ENCODE results near the gene ITGA8. TPM values are rescaled to one million over a fixed set of nuclear protein-coding genes. Genes with fewer than 3 reads are reported as not detected.

The ITGA8 gene
- total RNA-seq, 2 experiments from 2014 or later = not detected

DNA sequence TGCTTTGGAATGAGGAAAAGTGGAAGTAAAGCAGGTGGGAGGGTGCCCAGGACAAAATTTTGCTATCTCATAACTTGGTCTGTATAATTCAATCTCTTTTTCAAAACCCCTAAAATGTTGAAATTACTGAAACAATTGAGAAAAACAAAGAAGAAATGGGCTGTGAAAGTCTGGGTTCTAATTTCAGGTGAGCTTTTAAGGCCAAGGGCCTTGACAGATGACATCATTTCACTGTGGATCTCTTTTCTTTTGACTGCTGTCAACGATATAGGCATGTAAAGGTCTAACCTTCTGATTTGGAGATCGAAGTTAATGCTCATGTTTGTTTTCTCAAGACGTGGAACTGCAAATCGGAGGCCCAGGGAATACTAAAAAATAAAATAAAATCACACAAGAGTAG lies 127.8 kb downstream of the ITGA8 start:
- no peak overlapping the region for H3K27ac ChIP-seq (ENCODE audit: low read depth in 1 of 2, low read length in 2 of 2)
- intact Hi-C loops (cut with DNase I, micrococcal nuclease) = no loop called here
- peaks cover 9% of the 10 kb centered on the region for H3K27me3 Mint-ChIP-seq
- TF ChIP-seq, protein P1, sequence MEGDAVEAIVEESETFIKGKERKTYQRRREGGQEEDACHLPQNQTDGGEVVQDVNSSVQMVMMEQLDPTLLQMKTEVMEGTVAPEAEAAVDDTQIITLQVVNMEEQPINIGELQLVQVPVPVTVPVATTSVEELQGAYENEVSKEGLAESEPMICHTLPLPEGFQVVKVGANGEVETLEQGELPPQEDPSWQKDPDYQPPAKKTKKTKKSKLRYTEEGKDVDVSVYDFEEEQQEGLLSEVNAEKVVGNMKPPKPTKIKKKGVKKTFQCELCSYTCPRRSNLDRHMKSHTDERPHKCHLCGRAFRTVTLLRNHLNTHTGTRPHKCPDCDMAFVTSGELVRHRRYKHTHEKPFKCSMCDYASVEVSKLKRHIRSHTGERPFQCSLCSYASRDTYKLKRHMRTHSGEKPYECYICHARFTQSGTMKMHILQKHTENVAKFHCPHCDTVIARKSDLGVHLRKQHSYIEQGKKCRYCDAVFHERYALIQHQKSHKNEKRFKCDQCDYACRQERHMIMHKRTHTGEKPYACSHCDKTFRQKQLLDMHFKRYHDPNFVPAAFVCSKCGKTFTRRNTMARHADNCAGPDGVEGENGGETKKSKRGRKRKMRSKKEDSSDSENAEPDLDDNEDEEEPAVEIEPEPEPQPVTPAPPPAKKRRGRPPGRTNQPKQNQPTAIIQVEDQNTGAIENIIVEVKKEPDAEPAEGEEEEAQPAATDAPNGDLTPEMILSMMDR (IDR thresholded peaks at IDR 0.05) = no peak
- H3K27ac Mint-ChIP-seq = no peak overlapping the region
- no peaks in the 10 kb centered on the region for H3K9me3 Mint-ChIP-seq
- ATAC-seq (ENCODE audit: poor library complexity) = no peak
- no peak overlapping the region for H3K4me3 ChIP-seq (ENCODE audit: low read length)
- no peaks in the 10 kb centered on the region for H3K4me1 Mint-ChIP-seq (ENCODE audit: low read depth)
- no peaks in the 10 kb centered on the region for H3K27me3 ChIP-seq (ENCODE audit: control insufficient read depth in 1 of 2, insufficient read depth in 2 of 2, low read length in 2 of 2)
- DNase-seq = no peak
- ChIA-PET CTCF (no interaction called here), POLR2A (no interaction called here)
- H3K4me3 Mint-ChIP-seq = no peak overlapping the region
- H3K36me3 ChIP-seq (ENCODE audit: insufficient read depth, low read length) = no peaks in the 10 kb centered on the region
- no peaks in the 10 kb centered on the region for H3K9me3 ChIP-seq (ENCODE audit: control insufficient read depth in 1 of 2, insufficient read depth in 1 of 2, low read length in 2 of 2)
- no peaks in the 10 kb centered on the region for H3K36me3 Mint-ChIP-seq (ENCODE audit: low read depth)
- no peaks in the 10 kb centered on the region for H3K4me1 ChIP-seq (ENCODE audit: insufficient read depth, low read length)

GRCh38 chr10:15591431-15591830 lies 128.3 kb downstream of the ITGA8 start:
- Histone ChIP-seq H3K36me3 (ENCODE audit: insufficient read depth, low read length) (no peaks in the 10 kb centered on the region), H3K4me1 (ENCODE audit: insufficient read depth, low read length) (no peaks in the 10 kb centered on the region), H3K9me3 (ENCODE audit: control insufficient read depth in 1 of 2, insufficient read depth in 1 of 2, low read length in 2 of 2) (no peaks in the 10 kb centered on the region), H3K27me3 (ENCODE audit: control insufficient read depth in 1 of 2, insufficient read depth in 2 of 2, low read length in 2 of 2) (no peaks in the 10 kb centered on the region), H3K4me3 (ENCODE audit: low read length) (no peak overlapping the region), H3K27ac (ENCODE audit: low read depth in 1 of 2, low read length in 2 of 2) (no peak overlapping the region)
- TF ChIP-seq, protein P1 (IDR thresholded peaks at IDR 0.05) = no peak
- H3K27ac Mint-ChIP-seq = no peak overlapping the region
- POLR2A ChIA-PET = no interaction called here
- no peaks in the 10 kb centered on the region for H3K36me3 Mint-ChIP-seq (ENCODE audit: low read depth)
- no peak for ATAC-seq (ENCODE audit: poor library complexity)
- H3K27me3 Mint-ChIP-seq = peaks cover 8% of the 10 kb centered on the region
- no peaks in the 10 kb centered on the region for H3K4me1 Mint-ChIP-seq (ENCODE audit: low read depth)
- H3K9me3 Mint-ChIP-seq = no peaks in the 10 kb centered on the region
- DNase-seq = no peak
- intact Hi-C loops (cut with DNase I, micrococcal nuclease) = no loop called here
- CTCF ChIA-PET = no interaction called here
- no peak overlapping the region for H3K4me3 Mint-ChIP-seq

GRCh38 chr10:15588635-15589508 lies 130.8 kb downstream of the ITGA8 start:
- intact Hi-C loops (cut with DNase I, micrococcal nuclease) = no loop called here
- no peaks in the 10 kb centered on the region for H3K36me3 ChIP-seq (ENCODE audit: insufficient read depth, low read length)
- no peak overlapping the region for H3K4me3 ChIP-seq (ENCODE audit: low read length)
- H3K4me3 Mint-ChIP-seq = no peak overlapping the region
- ChIA-PET POLR2A (no interaction called here), CTCF (no interaction called here)
- H3K27me3 ChIP-seq (ENCODE audit: control insufficient read depth in 1 of 2, insufficient read depth in 2 of 2, low read length in 2 of 2) = no peaks in the 10 kb centered on the region
- no peaks in the 10 kb centered on the region for H3K36me3 Mint-ChIP-seq (ENCODE audit: low read depth)
- no peaks in the 10 kb centered on the region for H3K4me1 Mint-ChIP-seq (ENCODE audit: low read depth)
- ATAC-seq (ENCODE audit: poor library complexity) (no peak), DNase-seq (no peak)
- TF ChIP-seq, protein P1 (IDR thresholded peaks at IDR 0.05) = no peak
- H3K4me1 ChIP-seq (ENCODE audit: insufficient read depth, low read length) = no peaks in the 10 kb centered on the region
- H3K27ac Mint-ChIP-seq = no peak overlapping the region
- H3K27me3 Mint-ChIP-seq = peaks cover 7% of the 10 kb centered on the region
- no peaks in the 10 kb centered on the region for H3K9me3 ChIP-seq (ENCODE audit: control insufficient read depth in 1 of 2, insufficient read depth in 1 of 2, low read length in 2 of 2)
- H3K27ac ChIP-seq (ENCODE audit: low read depth in 1 of 2, low read length in 2 of 2) = no peak overlapping the region
- no peaks in the 10 kb centered on the region for H3K9me3 Mint-ChIP-seq
